ENCODE results near the gene SLC47A1.

DNA sequence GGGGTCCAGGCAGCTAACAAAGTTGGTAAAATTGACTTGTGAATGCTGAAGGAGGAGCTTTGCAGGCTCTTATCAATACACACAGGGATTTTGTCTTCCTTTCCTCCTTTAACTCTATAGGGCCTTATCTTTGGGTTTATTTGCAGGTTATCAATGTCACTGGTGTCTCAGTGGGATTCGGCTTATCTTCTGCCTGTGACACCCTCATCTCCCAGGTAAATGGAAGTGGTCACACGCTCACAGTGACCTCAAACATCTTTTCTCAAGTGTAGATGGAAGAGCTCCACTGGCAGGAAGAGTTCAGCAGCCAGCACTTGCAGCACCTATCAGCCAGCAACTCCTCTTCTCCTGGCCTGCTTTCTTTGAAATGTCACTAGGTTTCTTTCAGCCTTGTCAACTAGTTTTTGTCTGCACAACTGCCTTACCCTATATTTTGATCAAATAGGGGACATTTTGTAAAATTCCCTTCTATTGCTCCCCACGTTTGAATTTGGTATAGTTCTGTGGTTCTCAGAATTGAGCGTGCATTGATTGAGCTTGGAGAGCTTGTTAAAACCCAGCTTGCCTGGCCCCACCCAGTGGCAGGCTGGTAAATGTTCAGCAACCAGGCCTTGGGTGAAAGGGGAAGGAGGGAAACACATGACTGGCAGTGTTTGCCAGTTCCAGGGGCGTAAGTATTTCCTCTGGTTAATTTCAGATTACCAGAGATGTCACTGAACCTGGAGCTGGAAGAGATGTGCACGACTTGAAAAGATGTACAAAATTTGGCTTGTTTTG, 12.8 kb downstream of the SLC47A1 start:
- TF ChIP-seq CTCF (IDR thresholded peaks at IDR 0.05) (no peak), EZH2 (IDR thresholded peaks at IDR 0.05; ENCODE audit: borderline replicate concordance, insufficient read depth, low read depth, low read length, poor library complexity, severe bottlenecking) (no peak)
